DOHH2 (cell line): ENCODE data around the gene PCNX2.

Source experiments
- EZH2phosphoT487 ChIP-seq: fragments of 200-600 bp; sonication (generic); IDR thresholded peaks from 2 replicates; pipeline ENCODE4 v1.6.1; 2017; ENCODE audit warnings: borderline replicate concordance, mild to moderate bottlenecking, antibody characterized with exemption, low read length, moderate library complexity, mixed read lengths
- TF ChIP-seq, protein P1 (sequence below): fragments of 200-600 bp; sonication (generic); IDR thresholded peaks from one replicate; pipeline ENCODE4 v1.5.1; 2014; ENCODE audit warnings: antibody characterized with exemption, mild to moderate bottlenecking, low read depth, low read length; ENCODE audit not compliant: poor library complexity, severe bottlenecking

DNA sequence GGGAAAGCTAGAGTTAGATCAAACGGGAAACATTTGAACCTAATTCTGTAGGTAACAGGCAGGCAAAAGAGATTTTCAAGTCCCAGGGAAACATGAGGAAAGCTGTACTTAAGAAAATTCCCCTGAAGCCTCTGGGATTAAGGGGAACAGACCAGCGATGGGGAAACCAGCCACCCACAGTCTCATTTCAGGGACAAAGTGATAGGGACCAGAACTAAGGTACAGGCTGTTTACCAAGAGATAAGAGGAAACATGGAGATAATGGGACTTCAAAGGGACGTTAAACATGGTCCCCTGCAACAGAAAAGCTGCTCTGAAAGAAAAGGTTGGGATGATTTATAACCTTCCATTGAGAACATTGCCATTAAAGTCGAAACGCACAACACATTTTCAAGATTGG, 260.7 kb downstream of the PCNX2 start:
- TF ChIP-seq, protein P1, sequence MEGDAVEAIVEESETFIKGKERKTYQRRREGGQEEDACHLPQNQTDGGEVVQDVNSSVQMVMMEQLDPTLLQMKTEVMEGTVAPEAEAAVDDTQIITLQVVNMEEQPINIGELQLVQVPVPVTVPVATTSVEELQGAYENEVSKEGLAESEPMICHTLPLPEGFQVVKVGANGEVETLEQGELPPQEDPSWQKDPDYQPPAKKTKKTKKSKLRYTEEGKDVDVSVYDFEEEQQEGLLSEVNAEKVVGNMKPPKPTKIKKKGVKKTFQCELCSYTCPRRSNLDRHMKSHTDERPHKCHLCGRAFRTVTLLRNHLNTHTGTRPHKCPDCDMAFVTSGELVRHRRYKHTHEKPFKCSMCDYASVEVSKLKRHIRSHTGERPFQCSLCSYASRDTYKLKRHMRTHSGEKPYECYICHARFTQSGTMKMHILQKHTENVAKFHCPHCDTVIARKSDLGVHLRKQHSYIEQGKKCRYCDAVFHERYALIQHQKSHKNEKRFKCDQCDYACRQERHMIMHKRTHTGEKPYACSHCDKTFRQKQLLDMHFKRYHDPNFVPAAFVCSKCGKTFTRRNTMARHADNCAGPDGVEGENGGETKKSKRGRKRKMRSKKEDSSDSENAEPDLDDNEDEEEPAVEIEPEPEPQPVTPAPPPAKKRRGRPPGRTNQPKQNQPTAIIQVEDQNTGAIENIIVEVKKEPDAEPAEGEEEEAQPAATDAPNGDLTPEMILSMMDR = no peak
- TF ChIP-seq EZH2phosphoT487 = no peak
